ENCODE measurements around the gene CCDC88C. TPM values are rescaled to one million over a fixed set of nuclear protein-coding genes. Genes with fewer than 3 reads are reported as not detected.

Gene CCDC88C
- total RNA-seq, 1 donor = 0.36 TPM

- H3K4me3 ChIP-seq (ENCODE audit: insufficient read depth, low read length) = no peak overlapping the region
- H3K79me2 ChIP-seq (ENCODE audit: insufficient read depth, low read length) = no peaks in the 10 kb centered on the region
- no peak overlapping the region for H3K4me2 ChIP-seq (ENCODE audit: insufficient read depth, low read length)
- no peak for TF ChIP-seq CTCF (IDR thresholded peaks at IDR 0.05; ENCODE audit: extremely low read depth, low read depth, low read length)
- H3K4me1 ChIP-seq (ENCODE audit: insufficient read depth, low read length) = no peaks in the 10 kb centered on the region
- H3K27me3 ChIP-seq (ENCODE audit: insufficient read depth, low read length) = peaks cover 3% of the 10 kb centered on the region
- no peaks in the 10 kb centered on the region for H4K20me1 ChIP-seq (ENCODE audit: insufficient read depth, low read length)
- H3K36me3 ChIP-seq (ENCODE audit: insufficient read depth, low read length) = no peaks in the 10 kb centered on the region
- no peak overlapping the region for H3K27ac ChIP-seq (ENCODE audit: low read depth, low read length)
- H2AFZ ChIP-seq (ENCODE audit: low read length) = no peak overlapping the region
- no peaks in the 10 kb centered on the region for H3K9me3 ChIP-seq (ENCODE audit: low read depth, low read length)
- DNase-seq (ENCODE audit: insufficient read length, low spot score, missing footprints) = peak; percentile 63
These were observed 56.3 kb downstream of the CCDC88C start for GRCh38 chr14:91361233-91361811.

GRCh38 chr14:91360490-91361232, 57.0 kb downstream of the CCDC88C start:
- Histone ChIP-seq H3K4me1 (ENCODE audit: insufficient read depth, low read length) (no peaks in the 10 kb centered on the region), H2AFZ (ENCODE audit: low read length) (no peak overlapping the region), H3K4me3 (ENCODE audit: insufficient read depth, low read length) (no peak overlapping the region), H3K79me2 (ENCODE audit: insufficient read depth, low read length) (no peaks in the 10 kb centered on the region), H3K4me2 (ENCODE audit: insufficient read depth, low read length) (no peak overlapping the region), H3K27ac (ENCODE audit: low read depth, low read length) (no peak overlapping the region), H3K9me3 (ENCODE audit: low read depth, low read length) (no peaks in the 10 kb centered on the region), H3K36me3 (ENCODE audit: insufficient read depth, low read length) (no peaks in the 10 kb centered on the region), H3K27me3 (ENCODE audit: insufficient read depth, low read length) (peaks cover 3% of the 10 kb centered on the region), H4K20me1 (ENCODE audit: insufficient read depth, low read length) (no peaks in the 10 kb centered on the region)
- peak; percentile 1 for DNase-seq (ENCODE audit: insufficient read length, low spot score, missing footprints)
- TF ChIP-seq CTCF (IDR thresholded peaks at IDR 0.05; ENCODE audit: extremely low read depth, low read depth, low read length) = no peak

DNA sequence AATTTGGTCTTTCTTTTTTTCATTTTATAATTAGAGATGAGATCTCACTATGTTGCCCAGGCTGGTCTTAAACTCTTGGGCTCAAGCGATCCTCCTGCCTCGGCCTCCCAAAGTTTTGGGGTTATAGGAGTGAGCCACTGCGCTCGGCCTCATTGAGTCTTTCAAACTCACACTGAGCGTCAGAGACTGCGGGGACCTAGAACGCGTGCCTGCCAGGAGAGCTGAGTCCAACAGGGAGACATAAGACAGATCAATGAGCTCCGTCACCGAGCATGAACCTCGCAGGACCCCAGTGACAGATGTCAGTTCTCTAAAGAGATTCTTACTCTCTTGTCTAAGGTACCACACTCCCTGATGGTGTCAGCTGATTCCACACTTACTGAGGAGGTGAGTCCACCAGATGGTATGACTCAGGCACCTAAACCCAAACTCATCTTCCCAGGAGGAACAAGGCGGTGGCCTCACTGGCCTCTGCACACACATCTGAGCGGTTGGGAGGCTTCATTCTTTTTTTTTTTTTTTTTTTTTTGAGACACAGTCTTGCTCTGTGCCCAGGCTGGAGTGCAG, 58.9 kb downstream of the CCDC88C start:
- Histone ChIP-seq H3K27me3 (ENCODE audit: insufficient read depth, low read length) (peaks cover 3% of the 10 kb centered on the region), H3K27ac (ENCODE audit: low read depth, low read length) (no peak overlapping the region), H3K4me2 (ENCODE audit: insufficient read depth, low read length) (no peak overlapping the region), H3K36me3 (ENCODE audit: insufficient read depth, low read length) (no peaks in the 10 kb centered on the region), H4K20me1 (ENCODE audit: insufficient read depth, low read length) (no peaks in the 10 kb centered on the region), H2AFZ (ENCODE audit: low read length) (no peak overlapping the region), H3K4me3 (ENCODE audit: insufficient read depth, low read length) (no peak overlapping the region), H3K4me1 (ENCODE audit: insufficient read depth, low read length) (no peaks in the 10 kb centered on the region), H3K79me2 (ENCODE audit: insufficient read depth, low read length) (no peaks in the 10 kb centered on the region), H3K9me3 (ENCODE audit: low read depth, low read length) (no peaks in the 10 kb centered on the region)
- TF ChIP-seq CTCF (IDR thresholded peaks at IDR 0.05; ENCODE audit: extremely low read depth, low read depth, low read length) = no peak
- peak; percentile 10 for DNase-seq (ENCODE audit: insufficient read length, low spot score, missing footprints)

- TF ChIP-seq CTCF (IDR thresholded peaks at IDR 0.05; ENCODE audit: extremely low read depth, low read depth, low read length) = no peak
- Histone ChIP-seq H3K79me2 (ENCODE audit: insufficient read depth, low read length) (no peaks in the 10 kb centered on the region), H3K27me3 (ENCODE audit: insufficient read depth, low read length) (peaks cover 8% of the 10 kb centered on the region), H4K20me1 (ENCODE audit: insufficient read depth, low read length) (no peaks in the 10 kb centered on the region), H3K4me2 (ENCODE audit: insufficient read depth, low read length) (no peak overlapping the region), H2AFZ (ENCODE audit: low read length) (no peak overlapping the region), H3K36me3 (ENCODE audit: insufficient read depth, low read length) (no peaks in the 10 kb centered on the region), H3K27ac (ENCODE audit: low read depth, low read length) (no peak overlapping the region), H3K4me3 (ENCODE audit: insufficient read depth, low read length) (no peak overlapping the region), H3K4me1 (ENCODE audit: insufficient read depth, low read length) (no peaks in the 10 kb centered on the region), H3K9me3 (ENCODE audit: low read depth, low read length) (no peaks in the 10 kb centered on the region)
- peak; percentile 58 for DNase-seq (ENCODE audit: insufficient read length, low spot score, missing footprints)
These were observed 59.6 kb downstream of the CCDC88C start for GRCh38 chr14:91358025-91358319.

All from osteoblast (primary cell).